Measurements from ENCODE around the gene R3HDM2. TPM values are rescaled to one million over a fixed set of nuclear protein-coding genes. Genes with fewer than 3 reads are reported as not detected.
A peak's percentile ranks its signal among the peaks of the same experiment; 100 is the strongest.

R3HDM2 gene
- total RNA-seq, 2 donors from 2014 or later: 101 to 115 TPM

DNA sequence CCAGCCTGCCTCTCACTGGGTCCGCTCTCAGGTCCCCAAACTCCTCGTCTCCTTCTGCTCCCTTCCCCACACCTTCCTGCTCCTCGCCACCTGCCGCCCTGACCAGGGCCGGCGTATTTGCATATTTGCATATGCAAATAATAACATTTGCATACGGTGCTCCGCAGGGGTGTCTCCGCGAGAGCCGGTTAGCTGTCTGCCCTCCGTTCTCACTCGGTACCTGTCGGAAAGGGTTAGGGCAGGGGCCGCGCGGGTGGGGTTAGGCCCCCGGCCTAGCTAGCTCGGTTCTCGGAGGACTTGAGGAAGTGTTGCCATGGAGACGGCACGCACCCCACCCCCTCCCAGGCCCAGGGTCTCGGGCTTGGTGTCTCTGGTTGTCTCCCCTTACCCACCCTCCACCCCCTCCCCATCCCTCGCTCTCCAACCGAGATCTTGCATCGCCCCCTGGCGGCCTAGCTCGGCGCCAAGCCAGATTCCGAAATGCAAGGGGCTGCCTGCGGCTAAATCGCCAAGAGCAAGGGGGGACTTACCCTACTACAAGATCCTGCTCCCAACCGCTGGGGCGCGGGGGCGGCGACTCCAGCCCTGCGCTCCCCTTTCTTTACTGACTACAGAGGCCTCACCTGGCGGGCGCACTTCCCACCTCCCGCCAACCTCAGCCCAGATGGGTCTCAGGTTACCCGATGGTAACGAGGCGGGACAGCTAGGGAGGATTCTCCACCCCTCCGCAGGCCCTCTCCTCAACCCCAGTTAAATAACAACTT lies 188.0 kb downstream of the R3HDM2 start:
- Mint-ChIP-seq H3K36me3 (ENCODE audit: low read depth) (no peaks in the 10 kb centered on the region), H3K4me3 (peak overlapping the region; percentile 89), H3K27ac (peak overlapping the region; percentile 39), H3K27me3 (peaks cover 63% of the 10 kb centered on the region), H3K4me1 (peaks cover 52% of the 10 kb centered on the region)
- H3K9me3 ChIP-seq (ENCODE audit: control insufficient read depth, low read length, poor library complexity, severe bottlenecking): no peaks in the 10 kb centered on the region
- ATAC-seq (peak; percentile 4), DNase-seq (peak; percentile 49 to 67 (median 56))

DNA sequence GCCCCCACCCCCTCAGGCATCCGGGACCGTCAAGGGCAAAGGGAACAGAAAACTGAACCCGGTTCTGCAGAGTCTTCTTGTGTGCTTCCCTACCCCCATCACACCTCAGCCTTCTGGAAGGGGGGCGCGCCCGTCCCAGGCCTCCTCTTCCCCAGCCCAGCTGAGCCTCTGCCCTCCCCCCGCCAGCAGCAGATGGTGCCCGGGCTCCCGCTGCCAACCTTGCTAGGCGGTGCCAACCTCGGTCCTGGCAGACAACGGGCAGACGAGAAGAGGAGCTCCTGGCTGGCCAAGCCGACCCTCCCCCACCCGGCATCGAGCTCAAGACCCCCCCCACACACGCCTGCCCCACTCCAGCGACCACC lies 188.5 kb downstream of the R3HDM2 start:
- H3K27ac Mint-ChIP-seq: peak overlapping the region; percentile 39
- peak overlapping the region; percentile 89 for H3K4me3 Mint-ChIP-seq
- H3K27me3 Mint-ChIP-seq: peaks cover 69% of the 10 kb centered on the region
- ATAC-seq (no peak), DNase-seq (no peak)
- H3K4me1 Mint-ChIP-seq: peaks cover 57% of the 10 kb centered on the region
- H3K9me3 ChIP-seq (ENCODE audit: control insufficient read depth, low read length, poor library complexity, severe bottlenecking): no peaks in the 10 kb centered on the region
- peaks cover 2% of the 10 kb centered on the region for H3K36me3 Mint-ChIP-seq (ENCODE audit: low read depth)

DNA sequence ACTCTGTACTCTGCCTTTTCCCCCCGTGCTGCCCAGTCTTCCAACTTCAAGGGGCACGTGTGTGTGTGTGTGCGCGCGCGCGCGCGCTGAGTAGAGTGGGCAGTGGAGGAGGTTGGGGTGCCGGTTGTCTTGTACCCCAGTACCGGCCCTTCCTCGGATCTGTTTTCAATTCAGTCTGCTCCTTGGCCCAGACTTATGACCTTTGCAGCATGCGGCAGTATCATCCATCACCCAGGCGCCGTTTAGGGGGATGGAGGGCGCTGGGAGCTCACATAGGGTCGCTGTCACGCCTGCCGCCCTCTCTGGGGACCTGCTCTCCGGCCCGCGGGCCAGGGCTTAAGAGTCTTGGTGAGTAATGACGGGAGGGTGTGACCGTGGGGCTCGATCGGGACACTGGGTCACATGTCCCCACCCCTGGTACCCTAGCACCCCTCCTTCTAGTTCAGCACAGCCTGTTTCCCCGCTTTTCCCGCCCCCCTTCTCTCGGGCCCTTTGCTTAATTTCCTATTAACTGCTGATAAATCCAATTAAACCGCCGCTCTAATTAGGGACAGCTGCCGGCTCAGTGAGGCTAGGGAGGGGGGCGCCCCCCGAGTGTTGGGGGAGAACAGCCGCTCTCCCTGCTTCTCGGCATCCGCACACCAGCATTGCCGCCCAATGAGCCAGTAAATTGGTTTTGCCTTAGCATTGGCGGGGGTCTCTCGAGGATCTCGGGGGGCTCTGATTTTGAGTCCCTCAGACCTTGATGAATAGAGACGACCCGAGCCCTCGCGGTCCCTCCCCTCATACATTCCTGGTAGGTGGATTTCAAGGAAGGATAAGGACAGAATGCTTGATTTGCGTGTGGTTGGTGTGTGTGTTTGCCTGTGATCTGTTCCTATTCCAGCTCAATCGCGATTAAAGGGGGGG lies 189.2 kb downstream of the R3HDM2 start:
- DNase-seq: no peak
- H3K9me3 ChIP-seq (ENCODE audit: control insufficient read depth, low read length, poor library complexity, severe bottlenecking): no peaks in the 10 kb centered on the region
- H3K27me3 Mint-ChIP-seq: peaks cover 74% of the 10 kb centered on the region
- H3K36me3 Mint-ChIP-seq (ENCODE audit: low read depth): peaks cover 2% of the 10 kb centered on the region
- no peak overlapping the region for H3K27ac Mint-ChIP-seq
- H3K4me3 Mint-ChIP-seq: peak overlapping the region; percentile 89
- ATAC-seq: no peak
- peaks cover 64% of the 10 kb centered on the region for H3K4me1 Mint-ChIP-seq

DNA sequence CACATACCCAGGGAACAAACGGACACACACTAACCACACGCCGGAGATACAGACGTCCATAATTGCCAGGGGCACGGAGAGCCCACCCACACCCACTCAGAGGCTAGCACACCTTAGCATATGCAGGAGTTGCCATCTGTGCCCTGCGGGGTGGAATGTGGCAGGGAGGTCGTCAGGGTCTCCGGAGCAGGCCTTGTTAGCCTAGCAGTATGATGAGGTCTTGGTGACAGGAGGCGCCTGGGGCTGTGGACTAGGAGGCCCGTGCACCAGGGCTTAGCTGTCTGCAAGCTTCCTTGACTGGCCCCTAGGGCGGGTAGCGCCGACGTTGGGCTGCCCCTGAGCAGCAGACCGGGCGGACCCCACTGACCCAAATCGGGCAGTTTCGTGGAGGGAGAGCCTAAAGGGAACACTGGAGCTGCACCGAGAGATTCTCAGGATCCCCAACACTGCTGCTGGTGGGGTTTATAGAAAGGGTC lies 189.9 kb downstream of the R3HDM2 start:
- Mint-ChIP-seq H3K4me3 (peak overlapping the region; percentile 98), H3K27me3 (peaks cover 80% of the 10 kb centered on the region), H3K27ac (peak overlapping the region; percentile 87), H3K36me3 (ENCODE audit: low read depth) (peaks cover 2% of the 10 kb centered on the region), H3K4me1 (peaks cover 66% of the 10 kb centered on the region)
- ATAC-seq (no peak), DNase-seq (no peak)
- H3K9me3 ChIP-seq (ENCODE audit: control insufficient read depth, low read length, poor library complexity, severe bottlenecking): no peaks in the 10 kb centered on the region

DNA sequence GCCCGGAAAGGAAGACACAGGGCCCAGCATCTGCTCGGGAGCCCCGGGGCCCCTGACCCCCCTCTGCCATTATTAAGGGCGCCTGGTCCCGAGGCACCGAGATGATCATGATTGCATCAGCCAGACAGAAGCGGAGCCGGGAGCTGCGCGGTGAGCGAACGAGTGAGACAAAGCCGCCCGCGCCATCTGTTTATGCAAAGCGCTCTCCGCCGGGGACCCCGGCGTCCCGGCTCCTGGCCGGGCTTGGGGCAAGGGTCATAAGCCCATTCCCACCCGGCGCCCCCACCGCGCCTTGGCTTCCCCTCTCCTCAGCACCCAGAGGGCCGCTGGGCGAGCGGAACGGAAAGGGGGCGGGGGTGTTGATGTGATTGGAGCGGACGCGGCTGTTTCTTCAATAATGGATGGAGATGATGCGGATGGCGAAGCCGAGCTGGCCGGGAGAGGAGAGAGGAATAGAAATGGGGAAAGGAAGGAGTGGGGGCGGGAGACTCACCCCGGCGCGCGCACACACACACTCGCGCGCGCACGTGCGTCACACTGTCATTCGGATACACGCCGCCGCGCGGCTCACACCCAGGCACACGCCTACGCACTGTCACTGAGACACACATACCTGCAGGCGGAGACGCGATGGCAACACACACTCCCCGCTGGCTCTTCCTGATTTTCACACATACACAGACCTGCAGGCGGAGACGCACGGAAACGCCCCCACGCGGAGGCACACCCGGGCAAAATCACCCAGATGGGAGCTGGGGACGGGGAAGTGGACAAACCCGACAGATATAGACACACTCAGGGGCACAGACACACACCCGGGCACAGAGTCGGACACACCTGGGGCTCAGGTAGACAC lies 190.5 kb downstream of the R3HDM2 start:
- Mint-ChIP-seq H3K36me3 (ENCODE audit: low read depth) (peaks cover 2% of the 10 kb centered on the region), H3K27me3 (peaks cover 82% of the 10 kb centered on the region), H3K27ac (peak overlapping the region; percentile 87), H3K4me3 (peak overlapping the region; percentile 98), H3K4me1 (peaks cover 66% of the 10 kb centered on the region)
- no peaks in the 10 kb centered on the region for H3K9me3 ChIP-seq (ENCODE audit: control insufficient read depth, low read length, poor library complexity, severe bottlenecking)
- DNase-seq (peak; percentile 54 to 61 (median 55)), ATAC-seq (peak; percentile 70)

DNA sequence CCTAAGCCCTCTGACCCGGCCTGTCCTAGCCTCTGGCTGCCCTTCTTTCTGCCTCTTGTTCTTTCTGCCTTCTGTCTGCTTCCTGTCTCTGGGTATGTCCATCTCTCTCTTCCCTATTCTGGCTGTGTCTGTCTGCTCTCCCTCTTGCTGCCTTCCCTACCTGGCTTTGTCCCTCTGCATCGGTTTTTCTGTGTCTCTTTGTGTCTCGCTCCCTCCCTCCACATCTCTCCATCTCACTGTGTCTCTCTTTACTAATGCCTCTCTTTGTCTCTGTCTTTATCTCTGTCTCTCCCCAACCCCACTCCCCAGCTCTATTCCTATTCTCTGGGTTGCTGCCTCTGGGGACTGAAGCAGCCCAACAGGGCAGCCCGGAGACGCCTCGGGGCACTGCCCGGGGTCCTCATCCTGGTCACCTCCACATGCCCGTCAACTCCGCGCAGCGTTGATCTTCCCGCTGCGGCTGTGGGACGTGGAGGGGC lies 191.2 kb downstream of the R3HDM2 start:
- peak; percentile 0 for ATAC-seq

DNA sequence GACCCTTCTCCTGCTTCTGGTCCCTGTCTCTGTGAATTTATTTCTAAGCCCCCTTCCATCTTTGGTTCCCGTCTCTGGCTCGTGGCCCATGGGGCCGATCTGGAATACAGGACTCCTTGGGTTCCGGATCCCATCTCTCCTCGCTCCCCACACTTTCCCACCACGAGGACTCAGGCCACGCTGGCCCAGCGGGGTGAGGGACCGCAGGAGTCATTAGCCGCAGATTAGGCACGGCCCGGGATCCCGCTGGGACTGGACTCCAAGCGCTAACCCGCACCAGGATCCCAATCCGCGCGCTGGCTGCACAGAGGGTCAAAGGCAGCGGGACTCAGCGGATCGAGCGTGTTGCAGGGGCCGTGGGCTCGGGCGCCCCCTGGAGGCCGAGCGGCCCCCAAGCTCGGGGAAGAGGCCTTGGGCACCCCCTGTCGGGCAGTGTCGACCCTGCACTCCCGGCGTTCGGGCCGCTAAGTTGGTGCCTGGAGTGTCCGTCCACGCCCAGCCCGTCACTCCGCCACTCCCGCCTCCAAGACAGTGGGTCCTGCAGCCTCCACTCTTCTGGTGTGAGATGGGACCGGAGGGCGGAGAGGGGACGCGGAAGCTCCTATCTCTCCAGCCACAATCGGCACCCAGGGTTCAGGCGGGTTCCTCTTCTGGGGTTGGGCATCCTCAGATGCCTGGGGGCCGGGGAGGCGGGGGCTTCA lies 191.8 kb downstream of the R3HDM2 start:
- H3K4me3 Mint-ChIP-seq: peak overlapping the region; percentile 98
- H3K27me3 Mint-ChIP-seq: peaks cover 79% of the 10 kb centered on the region
- peaks cover 68% of the 10 kb centered on the region for H3K4me1 Mint-ChIP-seq
- H3K36me3 Mint-ChIP-seq (ENCODE audit: low read depth): peaks cover 8% of the 10 kb centered on the region
- ATAC-seq (peak; percentile 77), DNase-seq (peak; percentile 79 to 87 (median 84))
- H3K9me3 ChIP-seq (ENCODE audit: control insufficient read depth, low read length, poor library complexity, severe bottlenecking): no peaks in the 10 kb centered on the region
- H3K27ac Mint-ChIP-seq: peak overlapping the region; percentile 87

More for the DNA sequence above, 191.2 kb downstream of the R3HDM2 start:
- Mint-ChIP-seq H3K27me3 (peaks cover 81% of the 10 kb centered on the region), H3K36me3 (ENCODE audit: low read depth) (peaks cover 3% of the 10 kb centered on the region), H3K27ac (peak overlapping the region; percentile 87), H3K4me3 (peak overlapping the region; percentile 98), H3K4me1 (peaks cover 68% of the 10 kb centered on the region)
- no peak for DNase-seq
- no peaks in the 10 kb centered on the region for H3K9me3 ChIP-seq (ENCODE audit: control insufficient read depth, low read length, poor library complexity, severe bottlenecking)

DNA sequence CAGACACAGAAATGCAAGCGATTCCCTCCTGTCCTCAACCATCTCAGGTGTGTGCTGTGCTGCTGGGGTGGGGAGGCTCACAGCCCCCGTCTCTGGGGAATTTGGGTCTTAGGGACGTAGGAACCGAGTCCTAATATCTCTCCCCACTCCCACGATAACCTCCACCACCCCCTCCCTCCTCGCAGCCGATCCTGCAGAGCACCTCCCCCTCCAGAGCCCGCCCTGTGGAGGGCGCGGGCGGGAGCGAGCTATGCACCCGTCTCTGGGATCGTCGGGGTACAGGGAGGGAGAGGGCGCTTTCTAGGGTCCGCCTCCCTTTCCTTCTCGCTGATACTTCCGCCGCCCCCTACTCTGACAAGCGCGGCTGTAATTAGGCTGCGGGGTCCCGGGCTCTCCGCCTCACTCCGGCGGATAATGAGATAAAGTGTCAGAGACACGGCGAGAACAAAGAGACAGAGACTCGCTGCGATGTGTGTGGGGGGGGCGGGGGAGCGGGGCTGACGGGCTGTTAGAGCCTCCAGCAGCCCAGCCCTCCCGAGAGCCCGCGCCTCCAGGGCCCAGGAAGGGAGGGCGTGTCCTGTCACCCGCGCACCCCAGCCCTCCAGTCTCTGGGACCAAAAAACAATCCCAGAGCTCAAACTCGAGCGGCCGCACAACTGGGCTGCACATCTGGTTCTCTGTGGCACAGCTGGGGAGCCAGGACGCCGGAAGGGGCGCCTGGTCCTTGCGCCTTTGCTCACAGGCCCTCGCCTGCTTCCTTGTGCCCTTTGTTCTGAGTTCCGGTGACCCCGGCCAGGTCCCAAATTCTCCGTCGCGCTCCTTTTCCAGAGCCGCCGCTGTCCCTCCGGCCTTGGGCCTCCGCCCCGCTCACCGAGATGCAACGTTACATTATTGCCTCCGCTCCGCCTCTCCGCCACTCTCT lies 192.7 kb downstream of the R3HDM2 start:
- H3K9me3 ChIP-seq (ENCODE audit: control insufficient read depth, low read length, poor library complexity, severe bottlenecking): no peaks in the 10 kb centered on the region
- H3K4me3 Mint-ChIP-seq: peak overlapping the region; percentile 98
- peaks cover 73% of the 10 kb centered on the region for H3K27me3 Mint-ChIP-seq
- peak overlapping the region; percentile 87 for H3K27ac Mint-ChIP-seq
- peaks cover 9% of the 10 kb centered on the region for H3K36me3 Mint-ChIP-seq (ENCODE audit: low read depth)
- peaks cover 61% of the 10 kb centered on the region for H3K4me1 Mint-ChIP-seq
- no peak for ATAC-seq
- peak in 1 of 3 donors; percentile 38 for DNase-seq

DNA sequence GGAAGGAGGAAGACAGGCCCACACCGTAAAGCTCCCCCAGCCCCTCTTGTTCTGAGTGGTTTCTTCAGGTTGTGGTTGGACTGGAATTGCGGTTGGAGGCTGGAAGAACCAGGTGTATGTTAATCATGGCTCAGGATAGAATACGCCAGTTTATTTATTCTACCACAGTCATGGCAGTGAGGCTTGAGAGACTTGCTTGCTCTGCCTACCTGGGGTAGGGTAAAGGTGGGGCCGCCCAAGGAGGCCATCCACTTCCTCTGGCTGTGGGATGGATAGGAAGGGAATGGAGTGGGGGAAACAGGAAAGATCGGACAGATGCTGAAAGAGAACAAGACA lies 193.3 kb downstream of the R3HDM2 start:
- Mint-ChIP-seq H3K27me3 (peaks cover 68% of the 10 kb centered on the region), H3K4me3 (peak overlapping the region; percentile 98), H3K4me1 (peaks cover 57% of the 10 kb centered on the region), H3K36me3 (ENCODE audit: low read depth) (peaks cover 11% of the 10 kb centered on the region), H3K27ac (no peak overlapping the region)
- ATAC-seq (no peak), DNase-seq (no peak)
- no peaks in the 10 kb centered on the region for H3K9me3 ChIP-seq (ENCODE audit: control insufficient read depth, low read length, poor library complexity, severe bottlenecking)

DNA sequence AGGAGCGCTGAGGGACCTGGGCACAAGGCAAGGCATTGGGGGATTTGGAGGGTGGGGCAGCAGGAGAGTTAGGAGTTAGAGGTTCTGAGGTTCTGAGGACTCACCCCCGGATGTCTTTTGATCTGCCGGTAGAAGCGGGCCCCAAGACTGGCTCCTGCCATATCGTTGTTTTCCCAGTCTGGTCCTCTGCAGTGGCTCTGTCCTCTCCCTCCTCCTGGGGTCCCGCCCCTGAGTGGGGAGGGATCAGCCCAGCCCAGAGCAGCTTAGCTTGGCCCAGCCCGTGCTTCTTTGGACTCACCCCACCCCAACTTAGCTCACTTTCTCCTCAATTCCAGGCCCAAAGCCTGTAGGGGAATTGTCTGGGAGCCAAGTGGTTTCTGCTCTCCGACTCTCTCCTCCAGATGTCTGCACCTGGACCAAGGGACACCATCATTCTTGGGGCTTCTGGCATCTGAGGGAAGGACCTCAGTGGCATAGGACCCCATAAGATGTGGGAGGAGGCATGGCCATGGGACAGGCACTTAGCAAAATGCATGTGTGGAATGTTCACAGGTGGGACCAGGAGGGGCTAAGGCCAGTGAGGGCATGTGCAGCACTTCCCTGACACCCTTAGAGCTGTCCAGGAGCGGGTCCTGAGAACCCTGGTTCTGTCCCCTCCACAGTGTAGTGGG lies 193.8 kb downstream of the R3HDM2 start:
- no peak for ATAC-seq
- H3K27me3 Mint-ChIP-seq: peaks cover 63% of the 10 kb centered on the region
- DNase-seq: no peak
- peaks cover 11% of the 10 kb centered on the region for H3K36me3 Mint-ChIP-seq (ENCODE audit: low read depth)
- H3K27ac Mint-ChIP-seq: no peak overlapping the region
- peak overlapping the region; percentile 98 for H3K4me3 Mint-ChIP-seq
- no peaks in the 10 kb centered on the region for H3K9me3 ChIP-seq (ENCODE audit: control insufficient read depth, low read length, poor library complexity, severe bottlenecking)
- peaks cover 54% of the 10 kb centered on the region for H3K4me1 Mint-ChIP-seq

Measured in T-helper 17 cell (primary cell).